K562 (cell line): ENCODE measurements around the gene PET117. TPM values are rescaled to one million over a fixed set of nuclear protein-coding genes. Genes with fewer than 3 reads are reported as not detected.

Experiments
- ATAC-seq: fragments of 200-7000 bp; cut with Tn5 transposase; 3 replicates; pipeline ENCODE4 v1.9.1; 2020; ENCODE audit warnings: moderate library complexity
- BruUV-seq: library from RNA; stranded (reverse); fragments of 400-500 nt; replicated peaks from 2 replicates; lab custom pipeline; 2021; lab: Mats Ljungman, UMichigan
- CTCF ChIA-PET: fragments of 300-600 bp; formaldehyde crosslinking; extraction: SDS; loops from one replicate; lab custom pipeline; 2021; ENCODE audit warnings: low intra/inter-chr PET ratio; lab: Yijun Ruan, JAX
- POLR2A ChIA-PET: fragments of 300-600, 350-650 bp; sonication (Branson Sonifier 250); formaldehyde crosslinking; extraction: SDS; loops from one replicate; lab custom pipeline; 2021; ENCODE audit warnings: antibody characterized with exemption, inconsistent platforms; lab: Yijun Ruan, JAX
- DNase-seq, 4 experiments: peaks; one replicate each; pipeline versions ENCODE4 v3.0.0 to v3.0.0-alpha.2; 2011 to 2018; ENCODE audit warnings: low spot score in 3 of 4, mixed read lengths in 3 of 4; ENCODE audit errors: extremely low read depth in 1 of 4
- FAIRE-seq: peaks from 2 replicates; lab custom pipeline; 2011; peaks lifted over from hg19 to GRCh38; lab: Jason Lieb, UNC
- H2AFZ ChIP-seq: 2 replicates; pipeline ENCODE4 v1.6.0; 2011; ENCODE audit warnings: low read depth, low read length, control low read depth, inconsistent platforms
- H3K27ac ChIP-seq: fragments of 200-600 bp; 3 replicates; pipeline ENCODE4 v1.8.0; 2011; ENCODE audit warnings: low read depth, mild to moderate bottlenecking, control low read depth, inconsistent platforms, low read length, moderate library complexity, mixed read lengths; ENCODE audit errors: extremely low read depth
- H3K27me3 ChIP-seq, 2 experiments: fragments of 300-600 bp in 1 of 2; 2 replicates in 1 of 2; 3 replicates in 1 of 2; pipeline versions ENCODE4 v1.6.0 to v1.8.0; 2011; ENCODE audit warnings: inconsistent platforms in 2 of 2, low read length in 2 of 2, mild to moderate bottlenecking in 1 of 2, mixed read lengths in 1 of 2, moderate library complexity in 1 of 2; ENCODE audit not compliant: control insufficient read depth in 2 of 2, insufficient read depth in 2 of 2
- H3K36me3 ChIP-seq: fragments of 300-600 bp; 3 replicates; pipeline ENCODE4 v1.8.0; 2011; ENCODE audit warnings: mild to moderate bottlenecking, low read length, inconsistent platforms; ENCODE audit not compliant: control insufficient read depth, insufficient read depth
- H3K4me1 ChIP-seq, 2 experiments: fragments of 200-600 bp in 1 of 2; replicated peaks in 1 of 2; 2 replicates in 1 of 2; 3 replicates in 1 of 2; pipeline versions ENCODE4 v1.5.1 to v1.8.0; 2011; ENCODE audit warnings: inconsistent platforms in 2 of 2, low read length in 2 of 2, mild to moderate bottlenecking in 1 of 2, mixed read lengths in 1 of 2, moderate library complexity in 1 of 2; ENCODE audit not compliant: control insufficient read depth in 2 of 2, insufficient read depth in 2 of 2
- H3K4me2 ChIP-seq: 2 replicates; pipeline ENCODE4 v1.6.1; 2011; ENCODE audit warnings: low read length, control low read depth, inconsistent platforms, mixed read lengths; ENCODE audit not compliant: insufficient read depth
- H3K4me3 ChIP-seq: fragments of 200-600 bp; sonication (generic), shearing (Covaris generic); 2 replicates; pipeline ENCODE4 v1.5.1; 2016; ENCODE audit warnings: control low read depth, inconsistent platforms
- H3K79me2 ChIP-seq: fragments of 200-600 bp; 3 replicates; pipeline ENCODE4 v1.8.0; 2011; ENCODE audit warnings: low read length, inconsistent platforms; ENCODE audit not compliant: control insufficient read depth, insufficient read depth
- H3K9ac ChIP-seq, 2 experiments: 2 replicates each; pipeline versions ENCODE4 v1.6.0 to v1.6.1; 2011; ENCODE audit warnings: low read depth in 2 of 2, low read length in 2 of 2, control low read depth in 1 of 2, inconsistent platforms in 1 of 2, mild to moderate bottlenecking in 1 of 2, mixed read lengths in 1 of 2; ENCODE audit not compliant: insufficient read depth in 1 of 2
- H3K9me1 ChIP-seq: one replicate; pipeline ENCODE4 v1.6.0; 2011; ENCODE audit warnings: inconsistent platforms, mild to moderate bottlenecking, low read length, moderate library complexity; ENCODE audit not compliant: control insufficient read depth, insufficient read depth
- H3K9me3 ChIP-seq: replicated peaks from 2 replicates; pipeline ENCODE4 v1.5.1; 2011; ENCODE audit warnings: low read depth, low read length, inconsistent platforms; ENCODE audit not compliant: control insufficient read depth, insufficient read depth
- H4K20me1 ChIP-seq: replicated peaks from 2 replicates; pipeline ENCODE4 v1.6.1; 2011; ENCODE audit warnings: low read length, inconsistent platforms, mixed read lengths; ENCODE audit not compliant: control insufficient read depth, insufficient read depth
- DEAF1 ChIP-seq: fragments of 450-650 bp; formaldehyde crosslinking; IDR thresholded peaks from 2 replicates; pipeline ENCODE4 v1.4.0; 2020; ENCODE audit warnings: mild to moderate bottlenecking, moderate library complexity
- HINFP ChIP-seq: fragments of 450-650 bp; conservative IDR thresholded peaks from 2 replicates; pipeline ENCODE4 v1.6.1; 2016; ENCODE audit warnings: missing genetic modification characterization, low read depth, mild to moderate bottlenecking, control low read depth, missing compliant biosample characterization
- HNRNPLL ChIP-seq: fragments of 200-400 bp; formaldehyde crosslinking; IDR thresholded peaks from 2 replicates; pipeline ENCODE4 v1.6.1; 2017; ENCODE audit warnings: low read length, low read depth, mild to moderate bottlenecking; ENCODE audit not compliant: poor library complexity, severe bottlenecking
- KLF10 ChIP-seq: fragments of 250-450 bp; sonication (Bioruptor Pico); IDR thresholded peaks from 2 replicates; pipeline ENCODE4 v1.6.1; 2021; ENCODE audit warnings: matching md5 sums
- NFIC ChIP-seq: fragments of 450-650 bp; IDR thresholded peaks from 2 replicates; pipeline ENCODE4 v1.6.1; 2017; ENCODE audit warnings: mild to moderate bottlenecking, inconsistent platforms
- NR2F6 ChIP-seq: fragments of 450-650 bp; formaldehyde crosslinking; IDR thresholded peaks from 2 replicates; pipeline ENCODE4 v1.4.0; 2020; ENCODE audit warnings: mild to moderate bottlenecking
- SAFB2 ChIP-seq: fragments of 200-400 bp; formaldehyde crosslinking; IDR thresholded peaks from 2 replicates; pipeline ENCODE4 v1.6.1; 2018; ENCODE audit warnings: borderline replicate concordance, low read length, low read depth, moderate library complexity; ENCODE audit not compliant: severe bottlenecking
- SIN3B ChIP-seq: fragments of 450-650 bp; IDR thresholded peaks from 2 replicates; pipeline ENCODE4 v1.6.1; 2017; ENCODE audit warnings: low read depth, mild to moderate bottlenecking, moderate library complexity
- THRAP3 ChIP-seq: fragments of 450-650 bp; IDR thresholded peaks from 2 replicates; pipeline ENCODE4 v1.6.1; 2016; ENCODE audit warnings: mild to moderate bottlenecking, inconsistent platforms, borderline replicate concordance
- WGBS: fragments of 100-300 bp; shearing (Covaris generic); methylation state at CpG from one replicate; pipeline ENCODE4 v1.1.6; 2016; ENCODE audit warnings: low coverage, mixed read lengths; ENCODE audit not compliant: insufficient coverage; ENCODE audit errors: missing lambda C conversion rate; 5-methylcytosine and 5-hydroxymethylcytosine counted together
- in situ Hi-C: fragments of 300-500 bp; cut with MboI; formaldehyde crosslinking; loops from 4 replicates; pipeline ENCODE4 v1.15.0; 2018; ENCODE audit warnings: inconsistent platforms, mixed read lengths
- intact Hi-C: fragments of 100-400 bp; cut with micrococcal nuclease; formaldehyde crosslinking; loops from 2 replicates; pipeline ENCODE4 v1.14.2; 2022
- polyA plus RNA-seq, 8 experiments: library from polyadenylated mRNA; depleted of rRNA in 4 of 8; stranded (reverse) in 5 of 8; unstranded in 3 of 8; fragments of >200 nt; fragmentation: Nextera tagmentation in 2 of 8; fragmentation: Illumina TruSeq in 1 of 8; extraction: Ambion mirVana in 2 of 8; extraction: Trizol in 1 of 8; gene quantifications; 2 replicates each; pipeline versions ENCODE4 v1.2.1 to v1.2.3, GENCODE V29; 2011 to 2014; ENCODE audit warnings: inconsistent platforms in 1 of 8, missing spikeins in 1 of 8
- total RNA-seq, 7 experiments: library from RNA; depleted of rRNA in 6 of 7; stranded (reverse); fragments of >200 nt in 6 of 7; fragmentation: Illumina TruSeq in 2 of 7; extraction: Trizol in 2 of 7; gene quantifications; 2 replicates each; pipeline versions ENCODE4 v1.2.1 to v1.2.3, GENCODE V29; 2011 to 2021; ENCODE audit warnings: low replicate concordance in 1 of 7

The PET117 gene
- total and polyA plus RNA-seq, 9 of the 15 experiments (the other 6 are each of a cell fraction or from before 2014, with no cell fraction given) = 7.1 to 18.2 (median 12.4) TPM

DNA sequence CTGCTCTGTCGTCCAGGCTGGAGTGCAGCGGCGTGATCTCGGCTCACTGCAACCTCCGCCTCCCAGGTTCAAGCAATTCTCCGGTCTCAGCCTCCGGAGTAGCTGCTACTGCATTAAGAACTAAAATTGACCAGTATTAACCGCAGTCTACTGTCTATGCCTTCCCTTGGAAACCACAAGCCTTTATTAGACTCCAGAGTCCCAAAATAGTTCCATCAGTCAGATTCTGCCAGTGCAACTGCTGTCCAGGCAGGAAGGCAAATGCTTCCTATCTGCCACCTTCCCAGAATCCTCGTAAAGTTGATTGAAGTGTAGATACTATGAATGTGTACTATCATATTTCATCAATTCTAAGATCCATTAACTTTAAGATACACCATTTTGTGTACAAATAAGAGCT, 16.7 kb downstream of the PET117 start:
- FAIRE-seq = no peak
- intact Hi-C loops (no loop called here), in situ Hi-C loops (no loop called here)
- 95% methylated on average over 6 of the region's 9 CpGs for WGBS
- Histone ChIP-seq H3K79me2 (no peaks in the 10 kb centered on the region), H3K9me1 (no peaks in the 10 kb centered on the region), H4K20me1 (no peaks in the 10 kb centered on the region), H3K36me3 (no peaks in the 10 kb centered on the region), H3K4me2 (no peak overlapping the region), H3K4me1 (no peaks in the 10 kb centered on the region), H3K27me3 (no peaks in the 10 kb centered on the region), H3K4me3 (no peak overlapping the region), H2AFZ (no peak overlapping the region), H3K9me3 (no peaks in the 10 kb centered on the region), H3K27ac (no peak overlapping the region), H3K9ac (no peak overlapping the region)
- BruUV-seq = no TSS peak
- no peak for ATAC-seq
- CTCF ChIA-PET = no interaction called here
- no peak for DNase-seq
- POLR2A ChIA-PET = interaction anchor here (0.8 to 1.9 kb wide), 2 partner anchors 12 to 14 kb away, joined by 3 to 5 read pairs; no protein-coding TSS in a partner anchor
- no peak for TF ChIP-seq HINFP (tag)
- TF ChIP-seq SIN3B = no peak
- TF ChIP-seq THRAP3 = no peak
- no peak for TF ChIP-seq SAFB2
- TF ChIP-seq NFIC = no peak
- no peak for TF ChIP-seq DEAF1 (CRISPR knock-in tag)
- TF ChIP-seq KLF10 (CRISPR knock-in tag) = no peak
- TF ChIP-seq NR2F6 (CRISPR knock-in tag) = no peak
- no peak for TF ChIP-seq HNRNPLL
